ENCODE results near the gene PFDN4.

DNA sequence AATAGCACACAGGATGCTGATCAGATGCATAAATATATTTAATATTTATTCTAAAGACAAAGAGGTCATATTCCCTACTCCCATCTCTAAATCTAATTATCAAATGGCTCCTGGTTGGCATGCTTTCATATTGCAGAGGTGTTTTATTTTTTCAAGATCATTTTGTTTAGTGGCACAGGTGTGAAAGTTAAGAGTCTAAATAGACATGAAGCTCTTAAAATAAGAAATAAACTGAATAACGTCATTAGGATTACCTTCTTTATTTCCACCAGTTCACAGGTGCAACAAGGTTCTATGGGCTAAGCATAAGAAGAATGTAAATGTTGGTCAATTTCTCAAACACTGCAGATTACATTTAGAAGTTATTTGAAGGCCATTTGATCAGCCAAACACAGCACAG, 27.0 kb upstream of the PFDN4 start:
- TF ChIP-seq POLR2A (IDR thresholded peaks at IDR 0.05) (no peak), CTCF (IDR thresholded peaks at IDR 0.05) (no peak)

Data from tibial nerve (tissue), 3 donors.